Measurements from ENCODE around the gene ZSWIM5.
"Not testable (repeated sequence)": the region's sequence is repeated elsewhere in the genome, so short reads cannot be mapped to it uniquely, and the experiment has no call there.

The ZSWIM5 gene

GRCh38 chr1:45097079-45097478 is 109.3 kb downstream of the ZSWIM5 start:
- Mint-ChIP-seq H3K27ac (no peak overlapping the region), H3K4me3 (no peak overlapping the region), H3K4me1 (no peaks in the 10 kb centered on the region), H3K27me3 (no peaks in the 10 kb centered on the region), H3K9me3 (no peaks in the 10 kb centered on the region)
- ATAC-seq (no peak), DNase-seq (no peak)

- ATAC-seq (no peak), DNase-seq (no peak)
- H3K27ac Mint-ChIP-seq = no peak overlapping the region
- no peak overlapping the region for H3K4me3 Mint-ChIP-seq
- no peaks in the 10 kb centered on the region for H3K27me3 Mint-ChIP-seq
- H3K4me1 Mint-ChIP-seq = no peaks in the 10 kb centered on the region
- H3K9me3 Mint-ChIP-seq = no peaks in the 10 kb centered on the region
Measured at GRCh38 chr1:45095450-45095849, 111.0 kb downstream of the ZSWIM5 start.

- not testable (repeated sequence) for H3K27ac Mint-ChIP-seq, ATAC-seq, H3K4me1 Mint-ChIP-seq, H3K4me3 Mint-ChIP-seq, H3K27me3 Mint-ChIP-seq, DNase-seq, H3K9me3 Mint-ChIP-seq
Measured at GRCh38 chr1:45094371-45094770, 112.0 kb downstream of the ZSWIM5 start.

- Mint-ChIP-seq H3K27me3 (no peaks in the 10 kb centered on the region), H3K4me3 (no peak overlapping the region), H3K4me1 (no peaks in the 10 kb centered on the region), H3K27ac (no peak overlapping the region), H3K9me3 (no peaks in the 10 kb centered on the region)
- ATAC-seq = no peak
- DNase-seq = no peak
Measured at GRCh38 chr1:45093334-45093733, 113.1 kb downstream of the ZSWIM5 start.

- Mint-ChIP-seq H3K9me3 (no peaks in the 10 kb centered on the region), H3K4me1 (no peaks in the 10 kb centered on the region), H3K27ac (no peak overlapping the region), H3K4me3 (no peak overlapping the region), H3K27me3 (no peaks in the 10 kb centered on the region)
- no peak for DNase-seq
- no peak for ATAC-seq
Measured at GRCh38 chr1:45089711-45090110, 116.7 kb downstream of the ZSWIM5 start.

GRCh38 chr1:45084562-45084961 is 121.8 kb downstream of the ZSWIM5 start:
- ATAC-seq (no peak), DNase-seq (no peak)
- Mint-ChIP-seq H3K9me3 (no peaks in the 10 kb centered on the region), H3K4me3 (no peak overlapping the region), H3K27ac (no peak overlapping the region), H3K27me3 (no peaks in the 10 kb centered on the region), H3K4me1 (peaks cover 2% of the 10 kb centered on the region)

GRCh38 chr1:45079533-45079932 is 126.9 kb downstream of the ZSWIM5 start:
- DNase-seq = no peak
- Mint-ChIP-seq H3K27me3 (no peaks in the 10 kb centered on the region), H3K9me3 (peaks cover 1 to 8% of the 10 kb centered on the region in 2 donors), H3K4me3 (no peak overlapping the region), H3K27ac (peak overlapping the region in 1 of 2 donors; percentile 48), H3K4me1 (peaks cover 8% of the 10 kb centered on the region)
- ATAC-seq = no peak

GRCh38 chr1:45076959-45077358 is 129.4 kb downstream of the ZSWIM5 start:
- H3K4me3 Mint-ChIP-seq, H3K27ac Mint-ChIP-seq, H3K27me3 Mint-ChIP-seq, ATAC-seq, DNase-seq: not testable (repeated sequence)
- H3K9me3 Mint-ChIP-seq = peaks cover 7 to 22% of the 10 kb centered on the region in 2 donors
- peaks cover 14% of the 10 kb centered on the region for H3K4me1 Mint-ChIP-seq

GRCh38 chr1:45071567-45071966 is 134.8 kb downstream of the ZSWIM5 start:
- DNase-seq = no peak
- no peak overlapping the region for H3K27ac Mint-ChIP-seq
- H3K27me3 Mint-ChIP-seq = no peaks in the 10 kb centered on the region
- no peak for ATAC-seq
- H3K4me1 Mint-ChIP-seq = peaks cover 7% of the 10 kb centered on the region
- no peak overlapping the region for H3K4me3 Mint-ChIP-seq
- H3K9me3 Mint-ChIP-seq = peaks cover 7 to 26% of the 10 kb centered on the region in 2 donors

GRCh38 chr1:45067806-45068205 is 138.6 kb downstream of the ZSWIM5 start:
- no peak overlapping the region for H3K27ac Mint-ChIP-seq
- no peak overlapping the region for H3K4me3 Mint-ChIP-seq
- DNase-seq (no peak), ATAC-seq (no peak)
- H3K27me3 Mint-ChIP-seq = no peaks in the 10 kb centered on the region
- H3K4me1 Mint-ChIP-seq = peaks cover 7% of the 10 kb centered on the region
- peaks cover 0 to 7% of the 10 kb centered on the region in 2 donors for H3K9me3 Mint-ChIP-seq

GRCh38 chr1:45065083-45065482 is 141.3 kb downstream of the ZSWIM5 start:
- H3K4me3 Mint-ChIP-seq = no peak overlapping the region
- H3K27me3 Mint-ChIP-seq = no peaks in the 10 kb centered on the region
- DNase-seq (no peak), ATAC-seq (no peak)
- no peaks in the 10 kb centered on the region for H3K9me3 Mint-ChIP-seq
- no peak overlapping the region for H3K27ac Mint-ChIP-seq
- H3K4me1 Mint-ChIP-seq = no peaks in the 10 kb centered on the region

GRCh38 chr1:45062463-45062862 is 143.9 kb downstream of the ZSWIM5 start:
- not testable (repeated sequence) for H3K9me3 Mint-ChIP-seq, H3K4me1 Mint-ChIP-seq, DNase-seq, H3K4me3 Mint-ChIP-seq, H3K27ac Mint-ChIP-seq, H3K27me3 Mint-ChIP-seq, ATAC-seq

- DNase-seq (no peak), ATAC-seq (no peak)
- Mint-ChIP-seq H3K4me1 (no peaks in the 10 kb centered on the region), H3K4me3 (no peak overlapping the region), H3K27me3 (no peaks in the 10 kb centered on the region), H3K27ac (no peak overlapping the region), H3K9me3 (no peaks in the 10 kb centered on the region)
Measured at GRCh38 chr1:45059829-45060228, 146.6 kb downstream of the ZSWIM5 start.

- no peak for ATAC-seq
Measured at GRCh38 chr1:45057542-45057941, 148.9 kb downstream of the ZSWIM5 start.

GRCh38 chr1:45051005-45051772 is 155.2 kb downstream of the ZSWIM5 start:
- H3K27me3 Mint-ChIP-seq = no peaks in the 10 kb centered on the region
- H3K9me3 Mint-ChIP-seq = no peaks in the 10 kb centered on the region
- ATAC-seq (peak; percentile 84), DNase-seq (no peak)
- H3K27ac Mint-ChIP-seq = peak overlapping the region; percentile 71 to 80
- peaks cover 14% of the 10 kb centered on the region for H3K4me1 Mint-ChIP-seq
- H3K4me3 Mint-ChIP-seq = peak overlapping the region; percentile 41 to 43

More at GRCh38 chr1:45057542-45057941, 148.9 kb downstream of the ZSWIM5 start:
- Mint-ChIP-seq H3K4me1 (no peaks in the 10 kb centered on the region), H3K27me3 (no peaks in the 10 kb centered on the region), H3K27ac (no peak overlapping the region), H3K4me3 (no peak overlapping the region), H3K9me3 (no peaks in the 10 kb centered on the region)
- no peak for DNase-seq

GRCh38 chr1:45047032-45047431 is 159.4 kb downstream of the ZSWIM5 start:
- Mint-ChIP-seq H3K27me3 (no peaks in the 10 kb centered on the region), H3K4me1 (peaks cover 14% of the 10 kb centered on the region), H3K9me3 (no peaks in the 10 kb centered on the region), H3K27ac (no peak overlapping the region), H3K4me3 (no peak overlapping the region)
- DNase-seq = no peak
- peak; percentile 53 for ATAC-seq

GRCh38 chr1:45044916-45045315 is 161.5 kb downstream of the ZSWIM5 start:
- Mint-ChIP-seq H3K27me3 (no peaks in the 10 kb centered on the region), H3K27ac (no peak overlapping the region), H3K4me3 (no peak overlapping the region), H3K9me3 (no peaks in the 10 kb centered on the region), H3K4me1 (no peaks in the 10 kb centered on the region)
- DNase-seq (no peak), ATAC-seq (no peak)
